ENCODE data around the gene CXXC5. TPM values are rescaled to one million over a fixed set of nuclear protein-coding genes. Genes with fewer than 3 reads are reported as not detected.

Gene CXXC5
- total RNA-seq, 6 donors from 2014 or later, result 25.7 to 39.5 (median 33.0) TPM

DNA sequence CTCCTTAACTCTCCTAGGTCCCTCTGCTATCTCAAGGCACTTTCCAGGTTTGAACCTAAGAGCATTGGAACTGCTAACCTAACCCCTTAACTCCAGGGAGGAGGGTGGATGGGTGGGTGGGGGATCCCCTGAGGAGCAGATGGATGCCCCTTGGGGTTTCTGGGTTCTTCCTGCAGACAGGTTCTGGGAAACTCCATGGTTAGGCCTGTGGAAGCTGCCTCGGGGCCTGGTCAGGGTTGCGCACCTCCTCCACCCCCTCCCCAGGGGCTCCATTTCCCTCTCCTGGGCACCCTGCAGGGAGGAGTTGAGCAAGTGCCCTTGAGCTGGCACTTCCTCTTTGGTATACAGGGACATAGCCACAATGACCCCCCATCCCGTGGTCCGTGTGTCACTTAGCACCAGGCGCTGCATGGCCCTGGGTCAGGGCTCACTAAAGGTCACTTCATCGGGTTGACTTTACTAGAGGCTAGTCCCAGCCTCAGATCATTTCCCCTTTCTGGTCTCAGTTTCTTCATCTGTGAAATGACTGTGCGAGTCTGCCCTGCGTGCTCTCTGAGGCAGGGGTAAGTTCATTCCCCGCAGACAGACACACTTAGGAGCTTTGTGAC is 16.0 kb downstream of the CXXC5 start:
- DNase-seq, result peak; percentile 29 to 90
- Histone ChIP-seq H3K36me3 (no peaks in the 10 kb centered on the region), H3K4me3 (no peak overlapping the region), H3K27me3 (peaks cover 0 to 1% (median 0%) of the 10 kb centered on the region in 4 donors), H3K4me1 (peaks cover 59 to 85% (median 73%) of the 10 kb centered on the region in 4 donors), H3K27ac (peak overlapping the region; percentile 29 to 73 (median 42)), H3K9me3 (no peaks in the 10 kb centered on the region)
- WGBS, 2 donors, result 49 to 71% methylated on average over 7 to 9 of the region's 9 CpGs
- ATAC-seq (ENCODE audit: low FRiP score in 2 of 2), result peak; percentile 2 to 51
- TF ChIP-seq POLR2A (IDR thresholded peaks at IDR 0.05) (peak in 1 of 4 donors; percentile 30), CTCF (IDR thresholded peaks at IDR 0.05) (no peak), EP300 (IDR thresholded peaks at IDR 0.05) (peak in 1 of 4 donors; percentile 59), POLR2AphosphoS5 (IDR thresholded peaks at IDR 0.05) (peak; percentile 46 to 52)

- TF ChIP-seq POLR2AphosphoS5 (IDR thresholded peaks at IDR 0.05) (no peak), EP300 (IDR thresholded peaks at IDR 0.05) (no peak), CTCF (IDR thresholded peaks at IDR 0.05) (no peak), POLR2A (IDR thresholded peaks at IDR 0.05) (no peak)
- no peak overlapping the region for H3K4me3 ChIP-seq
- ATAC-seq (ENCODE audit: low FRiP score in 2 of 2) (no peak), DNase-seq (peak in 1 of 2 donors; percentile 76)
- H3K4me1 ChIP-seq, result peaks cover 58 to 85% (median 72%) of the 10 kb centered on the region in 4 donors
- no peaks in the 10 kb centered on the region for H3K36me3 ChIP-seq
- WGBS, 2 donors, result 84 to 93% methylated on average over 5 to 15 of the region's 15 CpGs
- no peaks in the 10 kb centered on the region for H3K27me3 ChIP-seq
- H3K9me3 ChIP-seq, result no peaks in the 10 kb centered on the region
- H3K27ac ChIP-seq, result peak overlapping the region; percentile 23 to 73 (median 40)
These were observed 16.7 kb downstream of the CXXC5 start for GRCh38 chr5:139664727-139665351.

GRCh38 chr5:139665626-139666025 is 17.5 kb downstream of the CXXC5 start:
- no peak for TF ChIP-seq POLR2A (IDR thresholded peaks at IDR 0.05)
- no peak for TF ChIP-seq POLR2AphosphoS5 (IDR thresholded peaks at IDR 0.05)
- no peak for TF ChIP-seq CTCF (IDR thresholded peaks at IDR 0.05)
- TF ChIP-seq EP300 (IDR thresholded peaks at IDR 0.05), result no peak
- ATAC-seq (ENCODE audit: low FRiP score in 2 of 2), result no peak
- no peaks in the 10 kb centered on the region for H3K9me3 ChIP-seq
- H3K4me3 ChIP-seq, result no peak overlapping the region
- H3K36me3 ChIP-seq, result no peaks in the 10 kb centered on the region
- peak overlapping the region in 1 of 4 donors; percentile 88 for H3K27ac ChIP-seq
- H3K4me1 ChIP-seq, result peaks cover 57 to 85% (median 72%) of the 10 kb centered on the region in 4 donors
- H3K27me3 ChIP-seq, result no peaks in the 10 kb centered on the region
- WGBS, 2 donors, result 91% methylated on average over 11 of the region's 11 CpGs
- no peak for DNase-seq

DNA sequence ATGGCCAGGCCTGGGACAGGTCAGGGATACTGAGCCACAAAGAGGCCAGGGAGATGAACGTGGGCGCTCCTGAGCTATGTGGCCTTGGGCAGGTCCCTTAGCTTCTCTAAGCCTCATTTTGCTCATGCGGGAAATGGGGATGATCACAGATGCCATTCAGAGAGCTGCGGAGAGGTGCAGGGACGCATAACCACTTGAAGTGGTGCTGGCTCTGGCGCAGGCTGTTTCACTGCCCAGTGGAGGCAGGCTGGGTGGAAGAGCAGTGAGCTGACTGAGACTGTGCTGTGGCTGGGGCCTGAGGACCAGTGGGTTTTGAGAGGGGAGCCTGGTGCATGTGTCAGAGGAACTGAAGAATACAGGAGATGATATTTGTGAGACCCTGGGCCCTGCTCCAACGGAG is 18.4 kb downstream of the CXXC5 start:
- WGBS, 2 donors, result 83 to 100% methylated on average over 3 to 7 of the region's 7 CpGs
- H3K9me3 ChIP-seq, result no peaks in the 10 kb centered on the region
- no peak for DNase-seq
- H3K4me1 ChIP-seq, result peaks cover 57 to 85% (median 72%) of the 10 kb centered on the region in 4 donors
- no peak for ATAC-seq (ENCODE audit: low FRiP score in 2 of 2)
- no peaks in the 10 kb centered on the region for H3K27me3 ChIP-seq
- no peak overlapping the region for H3K4me3 ChIP-seq
- TF ChIP-seq POLR2AphosphoS5 (IDR thresholded peaks at IDR 0.05) (no peak), CTCF (IDR thresholded peaks at IDR 0.05) (no peak), EP300 (IDR thresholded peaks at IDR 0.05) (no peak), POLR2A (IDR thresholded peaks at IDR 0.05) (no peak)
- peak overlapping the region in 2 of 4 donors; percentile 88 to 89 for H3K27ac ChIP-seq
- H3K36me3 ChIP-seq, result no peaks in the 10 kb centered on the region
